ENCODE results near the gene NFATC2IP. TPM values are rescaled to one million over a fixed set of nuclear protein-coding genes. Genes with fewer than 3 reads are reported as not detected.

NFATC2IP gene
- total and polyA plus RNA-seq, 9 of the 15 experiments (the other 6 are each of a cell fraction or from before 2014, with no cell fraction given), result 15.6 to 106 (median 46.9) TPM

GRCh38 chr16:28981517-28981916 is 30.8 kb downstream of the NFATC2IP start (continued):
- TF ChIP-seq ELK3 (CRISPR knock-in tag; IDR thresholded peaks at IDR 0.05), result no peak
- no peak for TF ChIP-seq HCFC1 (IDR thresholded peaks at IDR 0.05; ENCODE audit: low read depth, low read length)
- 0 out of 2 replicates have a peak, but pooled peaks have one; percentile 13 for TF ChIP-seq SPI1 (IDR thresholded peaks at IDR 0.05; ENCODE audit: borderline replicate concordance, low read depth, low read length)
- no peak for TF ChIP-seq MEF2D (tag; conservative IDR thresholded peaks at IDR 0.05; ENCODE audit: low read depth)
- no peak for TF ChIP-seq ATF1 (CRISPR knock-in tag; IDR thresholded peaks at IDR 0.05)
- 0 out of 2 replicates have a peak, but pooled peaks have one; percentile 10 for TF ChIP-seq ATF1 (tag; IDR thresholded peaks at IDR 0.05)
- no peak for TF ChIP-seq NR1H2 (CRISPR knock-in tag; IDR thresholded peaks at IDR 0.05)
- no peak for TF ChIP-seq THRA (IDR thresholded peaks at IDR 0.05)
- no peak for TF ChIP-seq CTBP1 (IDR thresholded peaks at IDR 0.05; ENCODE audit: borderline replicate concordance)
- TF ChIP-seq TFAP4 (CRISPR knock-in tag; IDR thresholded peaks at IDR 0.05; ENCODE audit: borderline replicate concordance), result peak; percentile 35; the same call in 1 of the 2 replicates
- TF ChIP-seq CCNT2 (IDR thresholded peaks at IDR 0.05; ENCODE audit: borderline replicate concordance, extremely low read depth, insufficient read length, low read depth, low read length), result no peak
- TF ChIP-seq CBX3 (IDR thresholded peaks at IDR 0.05; ENCODE audit: borderline replicate concordance in 1 of 2, low read length in 2 of 2), result peak in 1 of 2 experiments; percentile 94; a peak in 2 of 3 replicates
- no peak for TF ChIP-seq CREB1 (IDR thresholded peaks at IDR 0.05)
- TF ChIP-seq CREB1 (CRISPR knock-in tag; IDR thresholded peaks at IDR 0.05), result no peak
- TF ChIP-seq PHF21A (IDR thresholded peaks at IDR 0.05; ENCODE audit: borderline replicate concordance, low read depth), result no peak
- TF ChIP-seq KAT2B (IDR thresholded peaks at IDR 0.05; ENCODE audit: low read depth, low read length), result no peak
- no peak for TF ChIP-seq LEF1 (IDR thresholded peaks at IDR 0.05)
- TF ChIP-seq KLF16 (IDR thresholded peaks at IDR 0.05), result 0 out of 2 replicates have a peak, but pooled peaks have one; percentile 8
- TF ChIP-seq CTCF (IDR thresholded peaks at IDR 0.05 in 2 of 3, conservative IDR thresholded peaks at IDR 0.05 in 1 of 3; ENCODE audit: insufficient read depth in 2 of 3, low read depth in 1 of 3, low read length in 3 of 3), result peak; percentile 88 to 98 (median 93)
- peak; percentile 12 for TF ChIP-seq CHD4 (IDR thresholded peaks at IDR 0.05; ENCODE audit: insufficient read depth, insufficient replicate concordance, low read depth, low read length, poor library complexity, severe bottlenecking)
- TF ChIP-seq RFX5 (IDR thresholded peaks at IDR 0.05; ENCODE audit: low read depth, low read length), result no peak
- TF ChIP-seq TEAD4 (IDR thresholded peaks at IDR 0.05; ENCODE audit: low read length), result no peak
- no peak for TF ChIP-seq TEAD4 (CRISPR knock-in tag; IDR thresholded peaks at IDR 0.05; ENCODE audit: borderline replicate concordance)
- TF ChIP-seq SAFB (IDR thresholded peaks at IDR 0.05; ENCODE audit: borderline replicate concordance, low read depth, low read length), result no peak

Measured in K562 (cell line).